Activated CD4-positive, alpha-beta T cell treated with anti-CD3 and anti-CD28 coated beads, Interleukin-2, amount 50 U/mL, for 4 hours (primary cell): ENCODE data around the gene AVPR1B.
A peak's percentile ranks its signal among the peaks of the same experiment; 100 is the strongest.

ENCODE experiments used
- DNase-seq, 2 experiments: peaks; one replicate each; pipeline ENCODE4 v3.0.0-alpha.2; 2020

Gene AVPR1B

GRCh38 chr1:206111271-206111927, 5.8 kb downstream of the AVPR1B start:
- no peak for DNase-seq

GRCh38 chr1:206110820-206111219, 6.4 kb downstream of the AVPR1B start:
- no peak for DNase-seq

- no peak for DNase-seq
These were observed 7.0 kb downstream of the AVPR1B start for GRCh38 chr1:206110161-206110560.

- no peak for DNase-seq
These were observed 7.5 kb downstream of the AVPR1B start for GRCh38 chr1:206109718-206110117.

- DNase-seq: no peak
These were observed 8.6 kb downstream of the AVPR1B start for GRCh38 chr1:206108635-206109034.

GRCh38 chr1:206107168-206107544, 10.0 kb downstream of the AVPR1B start:
- DNase-seq: no peak

- peak; percentile 67 to 75 for DNase-seq
These were observed 10.6 kb downstream of the AVPR1B start for GRCh38 chr1:206106328-206107167.

GRCh38 chr1:206105464-206105995, 11.7 kb downstream of the AVPR1B start:
- DNase-seq: no peak

- no peak for DNase-seq
These were observed 13.2 kb downstream of the AVPR1B start for GRCh38 chr1:206103979-206104378.

GRCh38 chr1:206102292-206102936, 14.8 kb downstream of the AVPR1B start:
- DNase-seq: no peak

GRCh38 chr1:206101351-206102045, 15.7 kb downstream of the AVPR1B start:
- DNase-seq: no peak

GRCh38 chr1:206100226-206100815, 16.9 kb downstream of the AVPR1B start:
- no peak for DNase-seq

- DNase-seq: no peak
These were observed 18.8 kb downstream of the AVPR1B start for GRCh38 chr1:206098242-206098919.

- DNase-seq: no peak
These were observed 19.8 kb downstream of the AVPR1B start for GRCh38 chr1:206097381-206097780.

GRCh38 chr1:206094024-206094423, 23.2 kb downstream of the AVPR1B start:
- DNase-seq: no peak

GRCh38 chr1:206089341-206089740, 27.8 kb downstream of the AVPR1B start:
- DNase-seq: no peak

GRCh38 chr1:206087091-206087490, 30.1 kb downstream of the AVPR1B start:
- DNase-seq: no peak

- DNase-seq: no peak
These were observed 33.4 kb downstream of the AVPR1B start for GRCh38 chr1:206083750-206084149.

GRCh38 chr1:206082831-206083695, 34.1 kb downstream of the AVPR1B start:
- DNase-seq: no peak

- no peak for DNase-seq
These were observed 35.3 kb downstream of the AVPR1B start for GRCh38 chr1:206081856-206082255.
